DND-41 (cell line): Measurements from ENCODE around the gene CAMK2A.

ENCODE experiments used
- CTCF ChIP-seq: IDR thresholded peaks from 2 replicates; pipeline ENCODE4 v1.5.1; 2012; ENCODE audit warnings: borderline replicate concordance, low read length, moderate library complexity, mild to moderate bottlenecking; ENCODE audit not compliant: poor library complexity, severe bottlenecking; ENCODE audit errors: extremely low read depth
- EZH2 ChIP-seq: IDR thresholded peaks from 3 replicates; pipeline ENCODE4 v1.6.1; 2012; ENCODE audit warnings: borderline replicate concordance, low read depth, mild to moderate bottlenecking, moderate library complexity, low read length, inconsistent platforms; ENCODE audit not compliant: severe bottlenecking

DNA sequence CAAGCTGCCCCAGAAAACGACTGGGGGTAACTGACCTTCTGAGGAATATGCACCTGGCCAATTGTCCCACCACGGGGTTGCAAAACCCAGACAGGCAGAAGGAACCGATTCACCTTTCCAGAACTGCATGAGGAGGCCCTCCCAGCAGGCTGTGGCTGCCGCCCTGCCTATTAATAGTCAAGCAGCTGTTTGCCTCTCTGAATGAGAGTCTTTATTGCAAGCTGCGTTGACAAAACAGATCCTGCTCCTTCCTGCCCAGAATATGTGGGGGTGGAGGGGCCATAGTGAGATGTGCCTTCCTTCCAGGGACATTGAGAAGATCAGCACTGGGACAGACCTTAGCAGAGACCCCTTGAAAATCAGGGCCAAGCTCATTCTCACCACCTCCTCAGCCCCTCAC is 49.6 kb upstream of the CAMK2A start:
- no peak for TF ChIP-seq CTCF
- no peak for TF ChIP-seq EZH2
